Spleen (tissue), 11 donors: ENCODE data around the gene FOXJ1. TPM values are rescaled to one million over a fixed set of nuclear protein-coding genes. Genes with fewer than 3 reads are reported as not detected.

ENCODE experiments used
- DNase-seq: peaks from one replicate; pipeline ENCODE4 v3.0.0-alpha.2; 2020
- H3K27ac ChIP-seq, 8 donors: fragments of 200-600 bp; sonication (generic) in 7 of 8; 1 replicate in 4 of 8; 2 replicates in 4 of 8; pipeline versions ENCODE4 v1.5.0 to v1.8.0; 2016 to 2021; ENCODE audit warnings: inconsistent platforms in 4 of 8, mild to moderate bottlenecking in 4 of 8, moderate library complexity in 1 of 8
- H3K27me3 ChIP-seq, 7 donors: fragments of 200-600 bp; sonication (generic) in 6 of 7; replicated peaks in 1 of 7; 1 replicate in 4 of 7; 2 replicates in 3 of 7; pipeline versions ENCODE4 v1.5.0 to v1.8.0; 2016 to 2021; ENCODE audit warnings: inconsistent platforms in 3 of 7, mild to moderate bottlenecking in 1 of 7
- H3K36me3 ChIP-seq, 6 donors: fragments of 200-600 bp; sonication (generic) in 5 of 6; 1 replicate in 4 of 6; 2 replicates in 2 of 6; pipeline versions ENCODE4 v1.5.0 to v1.8.0; 2016 to 2021; ENCODE audit warnings: inconsistent platforms in 2 of 6
- H3K4me1 ChIP-seq, 6 donors: fragments of 200-600 bp; sonication (generic) in 5 of 6; 1 replicate in 3 of 6; 2 replicates in 3 of 6; pipeline versions ENCODE4 v1.5.0 to v1.8.0; 2016 to 2021; ENCODE audit warnings: inconsistent platforms in 3 of 6
- H3K4me3 ChIP-seq, 8 donors: fragments of 200-600 bp; sonication (generic) in 7 of 8; 1 replicate in 4 of 8; 2 replicates in 4 of 8; pipeline versions ENCODE4 v1.5.0 to v1.8.0; 2016 to 2021; ENCODE audit warnings: inconsistent platforms in 4 of 8, mild to moderate bottlenecking in 4 of 8, moderate library complexity in 2 of 8
- H3K9me3 ChIP-seq, 8 donors: fragments of 200-600 bp; sonication (generic) in 7 of 8; 1 replicate in 4 of 8; 2 replicates in 4 of 8; pipeline versions ENCODE4 v1.5.0 to v1.8.0; 2016 to 2021; ENCODE audit warnings: inconsistent platforms in 4 of 8
- POLR2A ChIP-seq, 3 donors: fragments of 450-650 bp; IDR thresholded peaks; one replicate each; pipeline ENCODE4 v1.5.1; 2017; ENCODE audit warnings: antibody characterized with exemption in 3 of 3, mild to moderate bottlenecking in 1 of 3
- POLR2AphosphoS5 ChIP-seq, 3 donors: sonication (generic); formaldehyde crosslinking; IDR thresholded peaks; one replicate each; pipeline ENCODE4 v1.5.1; 2017; ENCODE audit warnings: antibody characterized with exemption in 3 of 3
- WGBS, 5 donors: extraction: QIAGEN DNeasy Blood & Tissue Kit in 3 of 5; methylation state at CpG; one replicate each; pipeline versions ENCODE4 v1.1.5 to v1.1.7; 2013 to 2018; 5-methylcytosine and 5-hydroxymethylcytosine counted together
- intact Hi-C: fragments of 100-400 bp; cut with DNase I; formaldehyde crosslinking; loops from one replicate; pipeline ENCODE4 v1.15.0; 2023; ENCODE audit warnings: low total_unique reads
- polyA plus RNA-seq, 3 donors: library from polyadenylated mRNA; stranded (reverse); fragments of 200-250 nt; gene quantifications; one replicate each; pipeline ENCODE4 v1.2.1, GENCODE V29; 2013
- total RNA-seq, 7 donors: library from RNA; depleted of rRNA in 3 of 7; stranded (reverse); fragments of >200 nt in 3 of 7; fragmentation: NEBNext Ultra II Directional in 4 of 7; extraction: Animal tissue kit (Norgen Biotek cat#: 25700) in 4 of 7; gene quantifications; one replicate each; pipeline versions ENCODE4 v1.1.0 to v1.2.1, GENCODE V29; 2016 to 2021
- TF ChIP-seq, protein P1 (sequence below), 11 experiments: fragments of 200-600 bp in 7 of 11; fragments of 450-650 bp in 4 of 11; sonication (generic) in 4 of 11; IDR thresholded peaks in 8 of 11; conservative IDR thresholded peaks in 3 of 11; 1 replicate in 7 of 11; 2 replicates in 4 of 11; pipeline versions ENCODE4 v1.4.0 to v1.8.0; 2016 to 2021; ENCODE audit warnings: antibody characterized with exemption in 11 of 11, inconsistent platforms in 4 of 11, mild to moderate bottlenecking in 1 of 11
- donor health status: healthy with polysubstance abuse.
- donor health status: DM: no; HTN: no; CAD: no; lungs with moderate emphysema.
- donor health status: DM: no; HTN: no; CAD: no.
- donor health status: Bipolar disorder and iron deficiency.
- donor health status: healthy.
- donor health status: DM: no; HTN: no; CAD: no.
- donor health status: DM: yes; HTN: yes; CAD: no.

FOXJ1 gene
- total and polyA plus RNA-seq, 10 donors, result 0.05 to 0.13 TPM; not detected in 8

GRCh38 chr17:76166168-76166567 lies 25.1 kb upstream of the FOXJ1 start:
- WGBS, 5 donors, result 83 to 91% (median 88%) methylated on average over 7 of the region's 7 CpGs
- Histone ChIP-seq H3K27ac (no peak overlapping the region), H3K27me3 (no peaks in the 10 kb centered on the region), H3K4me3 (no peak overlapping the region), H3K9me3 (no peaks in the 10 kb centered on the region), H3K36me3 (no peaks in the 10 kb centered on the region), H3K4me1 (no peaks in the 10 kb centered on the region)
- no peak for DNase-seq
- intact Hi-C loops, result no loop called here
- TF ChIP-seq POLR2AphosphoS5 (IDR thresholded peaks at IDR 0.05) (no peak), POLR2A (IDR thresholded peaks at IDR 0.05) (no peak)
- TF ChIP-seq, protein P1, sequence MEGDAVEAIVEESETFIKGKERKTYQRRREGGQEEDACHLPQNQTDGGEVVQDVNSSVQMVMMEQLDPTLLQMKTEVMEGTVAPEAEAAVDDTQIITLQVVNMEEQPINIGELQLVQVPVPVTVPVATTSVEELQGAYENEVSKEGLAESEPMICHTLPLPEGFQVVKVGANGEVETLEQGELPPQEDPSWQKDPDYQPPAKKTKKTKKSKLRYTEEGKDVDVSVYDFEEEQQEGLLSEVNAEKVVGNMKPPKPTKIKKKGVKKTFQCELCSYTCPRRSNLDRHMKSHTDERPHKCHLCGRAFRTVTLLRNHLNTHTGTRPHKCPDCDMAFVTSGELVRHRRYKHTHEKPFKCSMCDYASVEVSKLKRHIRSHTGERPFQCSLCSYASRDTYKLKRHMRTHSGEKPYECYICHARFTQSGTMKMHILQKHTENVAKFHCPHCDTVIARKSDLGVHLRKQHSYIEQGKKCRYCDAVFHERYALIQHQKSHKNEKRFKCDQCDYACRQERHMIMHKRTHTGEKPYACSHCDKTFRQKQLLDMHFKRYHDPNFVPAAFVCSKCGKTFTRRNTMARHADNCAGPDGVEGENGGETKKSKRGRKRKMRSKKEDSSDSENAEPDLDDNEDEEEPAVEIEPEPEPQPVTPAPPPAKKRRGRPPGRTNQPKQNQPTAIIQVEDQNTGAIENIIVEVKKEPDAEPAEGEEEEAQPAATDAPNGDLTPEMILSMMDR (IDR thresholded peaks at IDR 0.05 in 8 of 11, conservative IDR thresholded peaks at IDR 0.05 in 3 of 11), result no peak

- Histone ChIP-seq H3K9me3 (no peaks in the 10 kb centered on the region), H3K4me1 (no peaks in the 10 kb centered on the region), H3K27ac (no peak overlapping the region), H3K27me3 (no peaks in the 10 kb centered on the region), H3K36me3 (no peaks in the 10 kb centered on the region), H3K4me3 (no peak overlapping the region)
- TF ChIP-seq POLR2A (IDR thresholded peaks at IDR 0.05) (no peak), POLR2AphosphoS5 (IDR thresholded peaks at IDR 0.05) (no peak)
- TF ChIP-seq, protein P1 (IDR thresholded peaks at IDR 0.05 in 8 of 11, conservative IDR thresholded peaks at IDR 0.05 in 3 of 11), result no peak
- intact Hi-C loops, result no loop called here
- WGBS, 5 donors, result 77 to 88% (median 80%) methylated on average over 2 of the region's 2 CpGs
- DNase-seq, result no peak
Observed at GRCh38 chr17:76164331-76164730, 23.3 kb upstream of the FOXJ1 start.

DNA sequence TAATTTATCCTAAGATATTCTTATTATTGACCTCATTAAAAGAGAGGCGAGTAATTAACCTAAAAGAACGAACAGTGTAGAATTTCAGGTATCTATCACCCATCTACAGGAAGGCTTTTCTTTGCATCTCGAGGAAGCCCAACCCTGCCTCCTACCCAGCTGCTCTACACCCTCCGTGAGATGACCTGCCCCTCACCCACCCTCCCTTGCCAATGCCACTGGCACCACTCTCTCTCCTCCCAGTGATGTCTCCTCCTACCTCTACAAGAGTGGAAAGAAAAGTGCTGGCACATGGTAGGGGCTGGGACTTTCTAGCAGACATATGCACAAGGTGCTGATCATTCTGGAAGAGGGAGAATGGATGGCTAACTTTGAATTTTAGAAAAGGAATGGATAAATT lies 22.9 kb upstream of the FOXJ1 start:
- H3K27ac ChIP-seq, result no peak overlapping the region
- no peak overlapping the region for H3K4me3 ChIP-seq
- intact Hi-C loops, result no loop called here
- H3K4me1 ChIP-seq, result no peaks in the 10 kb centered on the region
- H3K9me3 ChIP-seq, result no peaks in the 10 kb centered on the region
- H3K27me3 ChIP-seq, result no peaks in the 10 kb centered on the region
- TF ChIP-seq POLR2A (IDR thresholded peaks at IDR 0.05), result no peak
- WGBS, 5 donors, result 83 to 92% (median 89%) methylated on average over 4 of the region's 4 CpGs
- H3K36me3 ChIP-seq, result peaks cover 0 to 2% (median 0%) of the 10 kb centered on the region in 6 donors
- no peak for DNase-seq

DNA sequence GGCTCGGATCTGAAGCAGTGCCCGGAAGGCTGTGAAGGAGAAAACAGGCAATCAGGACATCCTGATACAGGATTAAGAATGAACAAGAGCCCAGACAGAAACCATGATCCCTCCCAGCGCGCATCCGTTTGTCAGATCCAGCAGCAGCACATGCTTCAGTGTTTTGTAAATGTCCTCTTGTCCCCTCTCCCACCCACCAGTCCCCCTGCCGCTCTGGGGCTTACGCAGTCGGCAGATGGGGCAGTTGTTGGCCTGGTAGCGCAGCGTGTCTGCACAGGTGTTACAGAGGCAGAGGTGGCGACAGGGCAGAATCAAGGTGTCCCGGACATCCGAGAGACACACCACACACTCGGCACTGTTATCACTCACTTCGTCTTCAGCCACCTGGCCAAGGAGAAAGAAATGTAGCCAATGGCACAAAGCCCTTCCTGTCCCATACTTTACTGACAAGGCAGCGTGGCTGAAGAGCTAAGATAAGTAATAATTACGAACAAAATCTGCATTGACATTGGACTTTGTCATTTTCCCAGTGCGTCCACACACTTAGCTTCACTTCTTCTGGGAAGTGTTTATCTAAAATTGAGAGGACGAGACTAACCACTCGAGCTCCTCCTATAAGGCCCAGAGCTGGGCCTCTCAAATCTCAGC lies 20.7 kb upstream of the FOXJ1 start:
- H3K27me3 ChIP-seq, result no peaks in the 10 kb centered on the region
- TF ChIP-seq POLR2AphosphoS5 (IDR thresholded peaks at IDR 0.05), result no peak
- TF ChIP-seq, protein P1 (IDR thresholded peaks at IDR 0.05 in 8 of 11, conservative IDR thresholded peaks at IDR 0.05 in 3 of 11), result no peak
- TF ChIP-seq POLR2A (IDR thresholded peaks at IDR 0.05), result no peak
- intact Hi-C loops, result no loop called here
- DNase-seq, result no peak
- H3K9me3 ChIP-seq, result no peaks in the 10 kb centered on the region
- WGBS, 5 donors, result 87 to 95% (median 93%) methylated on average over 20 of the region's 20 CpGs
- no peak overlapping the region for H3K27ac ChIP-seq
- H3K4me1 ChIP-seq, result no peaks in the 10 kb centered on the region
- no peak overlapping the region for H3K4me3 ChIP-seq
- H3K36me3 ChIP-seq, result peaks cover 0 to 3% (median 0%) of the 10 kb centered on the region in 6 donors
